Left ventricle myocardium superior (tissue), 1 donor: ENCODE measurements around the gene PLCB1. TPM values are rescaled to one million over a fixed set of nuclear protein-coding genes. Genes with fewer than 3 reads are reported as not detected.
"Not testable (repeated sequence)": the region's sequence is repeated elsewhere in the genome, so short reads cannot be mapped to it uniquely, and the experiment has no call there.

Experiments used
- ATAC-seq: fragments of 200-7000 bp; cut with Tn5 transposase; one replicate; pipeline ENCODE4 v1.9.1; 2020; ENCODE audit warnings: mild to moderate bottlenecking, moderate library complexity
- DNase-seq: peaks from one replicate; pipeline ENCODE4 v3.0.0-alpha.2; 2020
- intact Hi-C: fragments of 100-400 bp; cut with micrococcal nuclease; formaldehyde crosslinking; loops from one replicate; pipeline ENCODE4 v1.11.0; 2022
- total RNA-seq: library from RNA; stranded (reverse); fragmentation: NEBNext Ultra II Directional; extraction: Animal tissue kit (Norgen Biotek cat#: 25700); gene quantifications from one replicate; pipeline ENCODE4 v1.2.1, GENCODE V29; 2021
- donor health status: DM: no; HTN: yes; CAD: no; lungs with severe emphysema.

The PLCB1 gene
- total RNA-seq, 1 donor from 2014 or later = 7.7 TPM

DNA sequence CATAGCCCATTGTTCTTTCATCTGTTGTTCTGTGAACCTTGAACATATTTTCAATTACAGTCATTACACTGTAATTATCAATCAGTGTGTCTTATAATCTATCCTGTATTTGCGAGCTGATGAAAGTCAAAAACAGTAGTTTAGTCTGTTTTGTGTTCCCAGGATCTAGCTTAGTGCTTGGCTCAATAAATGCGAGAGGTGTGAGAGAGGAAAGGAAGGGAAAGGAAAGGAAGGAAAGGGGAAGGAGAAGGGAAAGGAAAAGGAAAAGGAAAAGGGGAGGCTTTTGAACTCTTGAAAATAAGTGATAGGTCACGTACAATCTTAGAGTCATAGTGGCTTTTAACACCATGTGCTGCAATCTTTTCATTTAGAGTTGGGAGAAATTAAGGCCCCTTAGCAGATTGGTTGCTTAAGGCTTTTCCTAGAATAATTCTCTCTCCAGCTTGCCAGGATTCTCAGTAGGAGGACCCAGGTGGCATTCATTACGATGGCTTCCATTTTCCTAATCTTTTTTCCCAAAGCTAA is 503.0 kb downstream of the PLCB1 start:
- intact Hi-C loops = no loop called here
- DNase-seq = no peak
- no peak for ATAC-seq

- intact Hi-C loops = no loop called here
- ATAC-seq = no peak
- DNase-seq = no peak
These were observed 503.8 kb downstream of the PLCB1 start for GRCh38 chr20:8635837-8636236.

DNA sequence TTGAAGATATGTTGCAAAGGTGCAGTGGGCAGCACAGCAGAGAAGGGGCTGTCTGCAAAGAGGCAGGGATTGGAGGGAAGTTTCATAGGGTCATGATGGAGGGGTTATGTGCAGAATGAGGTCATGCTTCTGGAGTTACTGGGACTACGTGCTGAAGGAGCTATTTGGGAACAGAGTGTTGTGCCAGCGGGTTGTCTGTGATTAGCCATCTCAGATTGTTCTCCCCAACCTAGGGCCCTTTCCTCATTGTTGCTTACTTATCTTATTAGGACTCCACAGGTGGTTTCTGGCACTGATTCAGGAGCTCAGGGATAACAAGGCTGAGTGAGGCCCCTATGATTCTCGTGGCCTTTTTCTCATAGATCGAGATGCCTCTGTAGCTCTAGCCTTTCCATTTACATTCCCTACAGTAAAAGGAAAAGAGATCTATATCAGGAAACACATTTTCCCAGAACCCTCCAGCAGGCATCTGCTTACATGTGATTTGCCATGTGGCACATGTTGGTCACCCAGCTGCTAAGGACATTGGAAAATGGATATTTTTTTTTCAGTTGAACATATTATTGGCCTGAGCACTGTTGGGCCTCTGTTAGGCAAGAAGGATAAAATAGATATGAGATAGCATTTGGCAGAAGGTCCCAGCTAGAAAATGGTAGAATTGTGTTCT is 507.2 kb downstream of the PLCB1 start:
- ATAC-seq = no peak
- intact Hi-C loops = no loop called here

GRCh38 chr20:8640461-8640860 is 508.4 kb downstream of the PLCB1 start:
- no peak for ATAC-seq
- intact Hi-C loops = no loop called here
- DNase-seq = no peak

More for the DNA sequence above, 507.2 kb downstream of the PLCB1 start:
- no peak for DNase-seq

- intact Hi-C loops = no loop called here
- ATAC-seq (no peak), DNase-seq (no peak)
These were observed 510.2 kb downstream of the PLCB1 start for GRCh38 chr20:8642247-8642646.

GRCh38 chr20:8644468-8644867 is 512.4 kb downstream of the PLCB1 start:
- ATAC-seq, intact Hi-C loops, DNase-seq: not testable (repeated sequence)

GRCh38 chr20:8645326-8645725 is 513.3 kb downstream of the PLCB1 start:
- DNase-seq (no peak), ATAC-seq (no peak)
- intact Hi-C loops = no loop called here

- ATAC-seq (peak; percentile 21), DNase-seq (no peak)
- intact Hi-C loops = no loop called here
These were observed 514.0 kb downstream of the PLCB1 start for GRCh38 chr20:8646033-8646441.

DNA sequence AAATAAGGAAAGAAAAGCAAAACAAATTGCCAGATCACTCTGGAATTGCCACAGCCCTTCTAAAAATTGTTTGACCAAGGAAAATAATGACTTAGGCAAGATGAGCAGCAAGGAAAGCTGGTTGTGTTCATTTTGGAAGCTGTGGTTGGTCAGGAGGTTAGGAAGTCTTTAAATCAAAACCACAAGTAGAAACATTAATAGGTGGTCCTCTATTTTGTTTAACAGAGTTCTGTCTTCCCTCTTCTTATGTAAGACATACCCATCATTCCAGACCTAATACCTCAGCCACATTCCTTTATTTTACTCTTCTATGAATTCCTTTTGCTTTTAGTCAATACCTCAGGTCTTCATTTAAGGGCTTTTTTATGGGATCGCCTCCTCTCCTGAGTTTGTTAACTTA is 514.6 kb downstream of the PLCB1 start:
- intact Hi-C loops = no loop called here
- ATAC-seq = no peak
- DNase-seq = no peak

DNA sequence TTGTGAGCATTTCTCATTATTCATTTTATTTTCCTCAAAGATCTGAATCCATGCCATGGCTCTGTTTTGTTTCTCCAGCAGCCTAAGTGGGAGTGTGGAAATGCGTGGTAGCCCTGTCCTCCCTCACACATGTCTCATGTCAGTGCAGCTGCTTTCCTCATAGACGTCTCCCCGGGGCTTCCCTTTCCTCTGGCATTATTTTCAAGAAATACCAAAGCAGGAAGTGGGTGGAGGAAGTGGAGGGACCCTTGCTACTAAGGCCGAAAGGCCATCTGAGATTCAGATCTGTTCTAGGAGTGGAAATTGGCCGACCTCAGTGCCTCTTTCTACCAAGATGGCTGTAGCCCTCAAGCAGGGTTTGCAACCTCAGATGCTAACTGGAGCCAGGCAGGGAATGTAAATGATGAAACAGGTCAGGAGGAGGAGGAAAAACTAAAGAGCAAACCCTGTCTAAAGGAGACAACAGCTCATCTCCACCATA is 515.9 kb downstream of the PLCB1 start:
- ATAC-seq = peak; percentile 96

GRCh38 chr20:8648466-8648865 is 516.4 kb downstream of the PLCB1 start:
- intact Hi-C loops = no loop called here
- DNase-seq (no peak), ATAC-seq (peak; percentile 45)

More for the DNA sequence above, 515.9 kb downstream of the PLCB1 start:
- intact Hi-C loops = no loop called here
- DNase-seq = peak; percentile 51

GRCh38 chr20:8652396-8652795 is 520.3 kb downstream of the PLCB1 start:
- DNase-seq (no peak), ATAC-seq (no peak)
- intact Hi-C loops = no loop called here

DNA sequence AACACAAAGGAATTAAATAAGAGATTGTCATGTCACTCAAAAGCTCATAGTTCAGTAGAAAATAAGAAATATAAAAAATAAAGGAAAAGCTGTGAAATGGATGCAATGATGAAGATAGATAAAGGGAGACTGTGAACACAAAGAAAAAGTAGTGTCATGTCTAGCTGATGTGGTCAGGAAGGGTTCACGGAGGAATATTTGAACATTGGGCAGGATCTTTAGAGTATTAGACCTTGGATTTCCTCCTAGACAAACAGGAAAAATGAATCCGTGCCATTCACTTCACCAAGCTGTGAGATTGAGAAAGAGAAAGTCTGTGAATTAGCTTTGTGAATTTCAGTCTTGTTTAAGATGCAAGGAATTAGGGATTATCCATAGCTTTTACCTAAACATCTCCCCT is 522.4 kb downstream of the PLCB1 start:
- DNase-seq = no peak
- no peak for ATAC-seq
- intact Hi-C loops = no loop called here

GRCh38 chr20:8656335-8656734 is 524.3 kb downstream of the PLCB1 start:
- intact Hi-C loops = no loop called here
- peak; percentile 23 for ATAC-seq

DNA sequence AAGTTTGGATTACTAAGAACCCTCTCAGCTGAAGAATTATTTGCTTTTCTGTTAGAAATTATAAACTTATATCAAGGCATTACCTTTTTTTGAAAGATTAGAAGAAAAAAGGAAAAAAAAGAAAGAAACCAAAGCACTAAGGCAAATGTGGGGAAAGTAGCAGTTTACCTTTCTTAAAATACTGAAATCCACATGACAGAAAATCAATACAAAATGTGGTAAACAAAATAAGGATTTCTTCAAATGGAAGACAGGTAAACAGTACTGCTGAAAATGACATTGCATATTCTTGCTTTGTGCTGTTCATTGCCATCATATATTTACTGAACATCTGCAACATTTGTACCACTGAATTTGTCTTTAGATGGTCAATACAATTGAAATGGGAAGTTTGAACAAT is 525.6 kb downstream of the PLCB1 start:
- DNase-seq = no peak
- intact Hi-C loops = no loop called here
- no peak for ATAC-seq

More at GRCh38 chr20:8656335-8656734, 524.3 kb downstream of the PLCB1 start:
- no peak for DNase-seq

DNA sequence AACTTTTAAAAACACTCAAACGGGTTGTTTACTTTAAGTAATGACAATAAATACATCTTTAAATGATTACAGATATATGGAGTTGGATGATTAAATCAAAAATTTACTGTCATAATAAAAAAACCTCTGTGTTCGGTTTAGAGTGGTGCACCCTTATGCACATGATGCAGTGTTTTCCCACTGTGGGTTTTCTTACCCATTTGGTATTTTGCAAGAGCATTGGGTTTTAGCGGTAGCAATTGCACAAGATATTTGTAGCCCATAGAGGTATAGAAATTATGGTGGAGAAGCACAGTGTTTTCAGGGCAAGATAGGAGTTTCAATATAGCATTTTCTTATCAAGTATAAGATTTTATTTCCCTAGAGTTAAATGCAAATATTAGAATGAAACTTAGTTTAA is 526.0 kb downstream of the PLCB1 start:
- intact Hi-C loops = no loop called here
- ATAC-seq = no peak
- DNase-seq = no peak

DNA sequence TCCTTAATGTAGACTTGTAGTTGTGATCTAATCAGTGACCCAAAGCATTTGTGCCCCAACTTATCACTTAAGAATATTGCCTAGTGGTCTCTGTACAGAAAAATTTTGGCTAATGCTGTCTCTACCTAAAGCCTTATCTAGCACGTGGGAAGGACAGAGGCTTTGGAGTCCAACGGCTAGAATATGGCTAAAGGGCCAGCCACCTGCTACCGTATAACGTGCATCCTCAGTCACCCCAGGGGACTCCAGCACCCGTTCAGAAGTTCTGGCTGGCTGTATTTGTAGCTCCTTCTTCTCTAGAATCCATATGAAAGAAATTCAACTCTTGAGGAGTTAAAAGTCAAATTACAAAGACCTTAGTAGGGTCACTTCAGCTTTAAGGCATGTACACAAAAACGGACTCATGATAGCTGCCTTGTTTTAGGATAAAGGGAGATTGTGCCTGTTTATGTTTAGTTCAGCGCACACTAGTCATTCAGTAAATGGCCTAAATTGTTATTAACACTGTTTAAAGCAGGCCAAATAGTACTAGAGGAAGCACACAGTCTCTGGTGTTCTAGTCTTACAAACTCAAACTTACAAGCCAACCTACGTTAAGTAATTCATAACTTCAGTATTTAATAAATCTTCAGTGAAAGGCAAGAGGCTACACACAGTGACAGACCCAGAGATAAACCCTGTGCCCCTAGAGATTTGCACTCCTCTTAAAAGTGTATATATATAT is 529.3 kb downstream of the PLCB1 start:
- no peak for ATAC-seq
- intact Hi-C loops = no loop called here

GRCh38 chr20:8662433-8662954 is 530.4 kb downstream of the PLCB1 start:
- DNase-seq (no peak), ATAC-seq (no peak)
- intact Hi-C loops = no loop called here

More for the DNA sequence above, 529.3 kb downstream of the PLCB1 start:
- no peak for DNase-seq

GRCh38 chr20:8663424-8663823 is 531.4 kb downstream of the PLCB1 start:
- no peak for DNase-seq
- ATAC-seq = no peak
- intact Hi-C loops = no loop called here

- DNase-seq (no peak), ATAC-seq (peak; percentile 63)
- intact Hi-C loops = no loop called here
These were observed 532.7 kb downstream of the PLCB1 start for GRCh38 chr20:8664778-8665177.
